GM21515 (cell line): ENCODE measurements around the gene SDHA.
"Not testable (repeated sequence)": the region's sequence is repeated elsewhere in the genome, so short reads cannot be mapped to it uniquely, and the experiment has no call there.

ENCODE experiments used
- ATAC-seq: cut with Tn5 transposase; IDR thresholded peaks from one replicate; pipeline ENCODE4 v1.9.1; 2021; ENCODE audit not compliant: unreplicated experiment

The SDHA gene

GRCh38 chr5:251975-252374 lies 33.9 kb downstream of the SDHA start:
- not testable (repeated sequence) for ATAC-seq

- no peak for ATAC-seq
Observed at GRCh38 chr5:252546-252945, 34.4 kb downstream of the SDHA start.

GRCh38 chr5:254322-254721 lies 36.2 kb downstream of the SDHA start:
- not testable (repeated sequence) for ATAC-seq

GRCh38 chr5:255116-255515 lies 37.0 kb downstream of the SDHA start:
- ATAC-seq = not testable (repeated sequence)

- not testable (repeated sequence) for ATAC-seq
Observed at GRCh38 chr5:256347-256746, 38.2 kb downstream of the SDHA start.

GRCh38 chr5:257148-257547 lies 39.0 kb downstream of the SDHA start:
- ATAC-seq = no peak

- not testable (repeated sequence) for ATAC-seq
Observed at GRCh38 chr5:263275-263974, 45.3 kb downstream of the SDHA start.

- ATAC-seq = no peak
Observed at GRCh38 chr5:264338-264737, 46.2 kb downstream of the SDHA start.

- not testable (repeated sequence) for ATAC-seq
Observed at GRCh38 chr5:266311-267026, 48.3 kb downstream of the SDHA start.

GRCh38 chr5:267716-268115 lies 49.6 kb downstream of the SDHA start:
- no peak for ATAC-seq

GRCh38 chr5:270340-270739 lies 52.2 kb downstream of the SDHA start:
- no peak for ATAC-seq

GRCh38 chr5:271828-272167 lies 53.7 kb downstream of the SDHA start:
- not testable (repeated sequence) for ATAC-seq

- not testable (repeated sequence) for ATAC-seq
Observed at GRCh38 chr5:273091-273490, 55.0 kb downstream of the SDHA start.

- not testable (repeated sequence) for ATAC-seq
Observed at GRCh38 chr5:273491-273890, 55.4 kb downstream of the SDHA start.

GRCh38 chr5:274346-274745 lies 56.2 kb downstream of the SDHA start:
- ATAC-seq = not testable (repeated sequence)

- ATAC-seq = no peak
Observed at GRCh38 chr5:278646-279045, 60.5 kb downstream of the SDHA start.

- not testable (repeated sequence) for ATAC-seq
Observed at GRCh38 chr5:279051-279665, 61.0 kb downstream of the SDHA start.

GRCh38 chr5:285991-286557 lies 68.0 kb downstream of the SDHA start:
- ATAC-seq = no peak

GRCh38 chr5:290200-290599 lies 72.1 kb downstream of the SDHA start:
- ATAC-seq = not testable (repeated sequence)

GRCh38 chr5:291345-291744 lies 73.2 kb downstream of the SDHA start:
- not testable (repeated sequence) for ATAC-seq

GRCh38 chr5:294788-295187 lies 76.7 kb downstream of the SDHA start:
- not testable (repeated sequence) for ATAC-seq

GRCh38 chr5:296207-296606 lies 78.1 kb downstream of the SDHA start:
- not testable (repeated sequence) for ATAC-seq
